HG02759 (cell line): ENCODE results near the gene XIST.
"Not testable (repeated sequence)": the region's sequence is repeated elsewhere in the genome, so short reads cannot be mapped to it uniquely, and the experiment has no call there.

Experiments used
- ATAC-seq: cut with Tn5 transposase; IDR thresholded peaks from one replicate; pipeline ENCODE4 v1.9.1; 2021; ENCODE audit warnings: mild to moderate bottlenecking, moderate library complexity; ENCODE audit not compliant: unreplicated experiment

XIST gene

DNA sequence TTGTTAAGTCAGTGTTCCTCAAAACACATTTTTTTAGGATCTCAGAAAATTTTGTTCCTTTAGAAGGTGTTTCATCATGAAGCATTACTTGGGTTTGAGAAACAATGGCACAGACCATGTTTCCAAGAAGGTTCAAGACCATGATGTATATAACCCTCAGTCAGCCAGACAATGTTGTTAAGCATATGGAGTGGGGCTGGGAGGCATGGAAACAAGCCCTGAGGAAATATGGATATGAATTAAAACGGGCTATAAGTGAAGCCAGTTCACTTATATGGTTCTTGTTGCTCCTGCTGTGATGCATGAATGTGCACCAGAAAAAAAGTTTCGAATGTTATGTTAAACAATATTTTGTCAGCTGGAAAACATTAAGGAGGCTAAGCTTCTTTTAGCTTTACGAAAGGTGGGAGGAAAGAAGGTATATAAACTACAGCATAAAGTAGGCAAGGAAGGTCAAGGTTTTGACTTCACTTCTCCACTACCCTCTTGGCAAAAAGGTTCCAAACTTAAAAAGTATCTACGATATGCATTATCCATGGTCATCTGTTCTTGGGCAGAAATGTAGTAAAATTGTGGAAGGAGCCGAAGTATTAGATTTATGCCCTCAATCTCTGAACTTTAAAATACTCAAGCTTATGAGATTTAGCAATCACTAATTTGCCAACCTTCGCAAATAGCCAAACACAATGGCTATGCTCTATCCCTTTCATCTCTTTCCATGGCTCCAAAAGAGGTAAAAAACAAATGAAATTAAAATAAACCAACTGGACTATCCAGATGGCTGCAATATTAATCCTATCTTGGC lies 12.2 kb downstream of the XIST start:
- ATAC-seq: no peak

DNA sequence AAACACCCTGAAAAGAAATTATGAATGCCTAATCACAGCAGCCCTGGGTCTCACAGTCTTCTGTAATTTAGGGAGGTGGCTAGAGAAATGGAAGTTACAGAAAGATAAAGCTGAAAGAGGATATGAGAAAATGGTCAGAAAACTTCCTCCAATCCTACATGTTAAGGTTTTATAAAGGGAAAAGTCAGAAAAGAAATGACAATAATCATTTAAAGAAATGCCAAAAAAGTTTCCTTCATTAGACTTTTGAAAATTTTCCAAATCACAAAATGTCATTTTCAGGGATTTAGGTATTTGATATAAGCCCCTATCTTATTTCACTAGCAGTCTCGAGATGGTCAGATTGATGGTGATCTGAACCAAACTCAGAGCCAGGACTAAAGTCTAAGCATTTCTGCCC lies 13.4 kb downstream of the XIST start:
- no peak for ATAC-seq

DNA sequence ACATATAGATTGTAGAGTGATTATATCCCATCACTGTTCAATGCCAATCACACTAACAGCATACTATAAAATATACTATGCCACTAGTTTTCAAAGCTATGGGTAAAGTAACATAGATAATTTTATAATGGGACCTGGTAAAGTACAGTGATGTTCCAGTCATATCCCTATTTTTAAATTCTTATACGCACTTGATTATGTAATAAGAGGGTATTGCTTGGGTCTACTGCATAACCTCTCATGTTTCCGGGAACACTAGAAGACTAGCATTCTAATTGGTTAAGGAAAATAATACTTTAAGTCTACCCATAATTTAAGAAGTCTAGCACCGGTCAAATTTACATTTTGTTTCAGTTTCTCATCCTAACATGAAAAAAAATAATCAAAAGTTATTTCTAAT lies 14.4 kb downstream of the XIST start:
- no peak for ATAC-seq

DNA sequence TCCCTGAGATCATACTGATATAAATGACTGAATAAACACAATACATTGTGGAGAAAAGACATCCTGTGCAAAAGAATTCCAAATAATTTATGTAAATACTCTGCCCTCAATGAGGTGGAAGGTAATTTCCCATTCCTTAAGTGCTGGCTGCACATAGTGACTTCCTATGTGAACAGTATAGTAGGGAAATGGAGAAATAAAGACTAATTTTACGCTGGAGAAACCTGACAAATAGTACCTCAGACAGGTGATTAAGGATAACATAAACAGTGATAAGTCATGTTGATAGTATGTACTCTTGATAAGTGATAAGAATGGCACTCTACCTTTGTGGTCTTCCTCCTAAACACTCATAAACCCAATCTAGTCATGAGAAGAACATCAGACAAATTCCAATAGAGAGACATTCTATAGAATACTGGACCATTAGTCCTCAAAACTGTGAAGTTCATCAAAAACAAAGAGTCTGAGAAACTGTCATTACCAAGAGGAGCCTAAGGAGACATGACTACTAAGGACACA lies 15.5 kb downstream of the XIST start:
- no peak for ATAC-seq

DNA sequence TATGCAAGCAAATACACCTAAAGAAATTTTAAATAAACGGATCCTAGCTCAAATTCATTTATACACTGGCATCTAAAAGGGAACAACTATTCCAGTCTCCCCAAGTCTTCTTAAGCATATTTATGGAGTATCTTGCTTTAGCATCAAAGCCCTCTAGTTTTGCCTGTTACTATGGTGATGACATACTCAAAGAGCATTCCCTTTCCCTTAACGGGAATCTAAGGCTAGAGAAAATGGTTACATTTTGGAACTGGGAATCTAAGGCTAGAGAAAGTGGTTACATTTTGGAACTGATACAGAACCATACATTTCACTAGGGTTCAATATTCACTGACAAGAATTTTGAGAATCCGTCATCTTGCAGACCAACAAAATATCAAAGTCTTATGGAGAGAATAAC lies 18.3 kb downstream of the XIST start:
- ATAC-seq: no peak

DNA sequence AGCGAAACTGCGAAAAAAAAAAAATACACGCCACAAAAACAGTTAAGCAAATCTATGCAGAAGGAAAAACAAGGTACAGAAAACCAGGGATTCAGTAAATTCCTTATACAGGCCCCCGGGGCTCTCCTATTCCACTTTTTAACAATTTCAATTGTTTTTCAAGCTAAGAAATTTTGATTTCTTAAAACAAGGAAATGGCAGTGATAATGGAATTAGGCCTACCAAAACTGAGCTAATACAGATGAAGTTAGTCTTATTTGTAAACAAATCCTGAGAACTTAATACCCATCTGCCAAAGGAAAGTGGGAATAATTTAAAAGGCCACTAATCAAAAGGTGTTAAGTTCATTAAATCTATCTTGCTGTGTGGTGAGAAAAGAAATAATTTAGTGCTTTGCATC lies 20.2 kb downstream of the XIST start:
- no peak for ATAC-seq

DNA sequence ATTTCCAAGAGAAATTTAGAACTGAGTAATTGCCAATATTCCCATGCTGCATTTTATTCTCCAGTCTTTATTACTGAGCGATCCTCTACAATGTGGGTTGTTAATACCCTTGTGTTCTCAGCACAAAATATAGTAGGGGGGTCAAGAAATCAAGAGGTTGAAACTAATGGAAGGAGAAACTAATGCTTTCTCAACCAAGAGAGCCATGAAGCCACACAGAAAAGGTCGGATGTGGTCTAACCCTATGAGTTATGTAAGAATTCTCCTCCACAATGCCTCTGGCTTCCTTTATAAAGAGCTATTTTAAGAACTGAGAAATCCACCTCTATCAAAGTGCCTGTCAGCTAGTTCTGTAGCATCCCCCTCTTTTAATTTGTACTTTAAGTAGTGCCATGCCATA lies 21.0 kb downstream of the XIST start:
- no peak for ATAC-seq

DNA sequence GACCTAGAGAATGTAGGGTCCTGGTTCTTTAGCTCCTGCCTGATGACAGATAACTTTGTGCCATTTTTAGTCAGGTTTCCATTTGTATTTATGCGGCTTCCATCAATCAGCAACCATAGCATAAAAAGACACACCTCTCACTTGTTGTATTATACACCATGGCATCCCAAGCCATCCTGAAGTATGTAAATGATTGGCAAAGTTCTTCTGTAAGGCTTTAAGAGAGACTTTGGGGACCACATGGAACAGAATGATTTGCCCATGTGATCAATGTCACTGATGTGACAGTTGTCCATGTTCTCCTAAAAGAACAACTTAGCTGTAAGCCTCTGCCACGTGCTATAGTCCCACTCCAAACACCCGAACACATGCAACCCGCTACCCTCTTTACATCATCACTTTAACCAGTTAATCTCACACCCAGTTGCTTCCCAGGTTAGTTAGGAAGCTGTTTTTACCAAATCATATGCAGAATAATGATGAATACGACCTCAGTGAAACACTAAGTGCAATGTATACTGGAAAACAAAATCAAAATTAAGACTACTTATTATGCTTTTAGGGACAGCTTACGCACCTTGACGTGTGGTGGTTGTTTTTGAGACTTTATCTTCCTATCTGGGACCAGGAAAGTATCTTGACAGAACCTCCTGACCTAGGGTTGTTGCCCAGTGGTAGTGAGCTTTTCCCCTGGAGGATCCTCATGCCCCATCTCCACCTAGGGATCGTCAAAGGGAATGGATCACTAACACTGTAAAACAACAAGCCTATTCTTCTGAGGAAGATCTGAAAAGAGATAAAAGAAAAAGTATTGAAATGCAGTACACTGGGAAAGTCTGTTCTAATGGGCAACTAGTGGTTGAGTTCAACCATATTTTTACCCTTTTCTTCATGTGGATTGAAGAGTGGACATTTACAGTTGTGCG lies 21.8 kb downstream of the XIST start:
- no peak for ATAC-seq

DNA sequence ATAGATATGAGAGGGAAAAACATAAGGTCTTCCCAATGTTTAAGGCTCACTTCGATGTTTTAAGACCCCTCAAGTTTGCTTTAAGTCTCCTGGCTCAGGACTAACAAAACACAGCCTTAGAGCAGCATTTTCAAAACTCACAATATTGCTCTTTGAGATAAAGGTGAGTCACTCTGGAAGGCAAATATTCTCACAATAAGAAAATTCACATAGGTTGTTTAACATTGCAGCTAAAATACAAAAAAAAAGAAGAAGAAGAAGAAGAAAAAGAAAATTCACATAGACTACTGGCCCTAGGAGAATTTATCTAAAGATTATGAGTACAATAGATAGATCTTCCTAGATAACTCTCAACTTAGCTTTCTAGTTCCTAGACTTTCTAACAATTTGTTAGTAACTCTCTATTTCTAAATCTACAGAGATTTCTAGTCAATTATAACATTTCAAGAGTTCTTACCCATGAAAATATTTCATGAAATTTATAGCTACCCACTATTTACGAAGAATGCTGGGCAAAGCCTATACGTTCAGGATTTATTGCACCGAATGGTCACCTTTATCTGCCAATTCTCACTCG lies 22.5 kb downstream of the XIST start:
- no peak for ATAC-seq

DNA sequence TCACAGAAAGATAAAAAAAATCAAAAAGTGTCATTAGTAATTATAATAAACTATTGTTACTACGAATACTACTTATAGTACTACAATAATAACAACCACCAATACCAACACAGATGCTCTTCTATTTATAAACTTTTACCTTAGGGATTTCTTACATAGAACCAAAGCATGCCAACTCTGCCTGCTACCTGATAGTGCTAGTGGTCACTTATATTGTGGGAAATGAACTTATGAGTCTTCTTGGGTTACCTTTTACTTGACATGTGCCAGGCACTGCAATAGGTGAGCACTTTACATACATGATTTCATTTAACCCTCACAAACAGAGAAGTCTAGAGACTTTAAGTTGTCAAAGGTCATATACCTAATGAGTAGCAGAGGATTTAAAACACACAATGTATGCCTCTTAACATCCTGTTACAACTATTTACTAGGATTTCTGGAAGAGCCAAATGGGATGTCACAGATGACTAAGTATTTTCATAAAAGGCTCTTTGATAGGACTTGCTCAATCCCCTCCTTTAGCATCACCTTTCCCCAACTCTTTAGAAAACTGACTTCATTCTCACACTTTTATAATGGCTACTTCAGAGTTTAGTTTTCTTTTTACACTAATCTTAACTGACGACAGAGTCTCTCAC lies 24.3 kb downstream of the XIST start:
- no peak for ATAC-seq

DNA sequence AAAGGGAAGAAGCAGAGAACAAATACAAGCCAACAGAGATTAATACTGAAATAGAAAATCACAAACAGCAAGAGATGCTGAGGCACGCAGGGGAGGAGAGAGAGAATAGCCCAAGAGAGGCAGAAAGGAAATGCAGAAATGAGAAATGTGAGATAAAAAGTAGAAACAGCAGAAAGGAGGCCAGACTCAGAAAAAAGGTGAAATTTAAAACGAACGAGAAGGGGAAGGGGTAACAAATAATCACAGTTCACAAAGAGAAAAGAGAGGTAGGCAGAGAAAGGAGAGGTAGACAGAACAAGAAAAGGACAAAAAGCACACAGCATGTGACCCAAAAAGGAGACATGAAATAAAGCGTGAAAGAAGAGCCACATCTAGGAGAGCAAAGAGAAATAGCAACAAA lies 25.1 kb downstream of the XIST start:
- ATAC-seq: no peak

DNA sequence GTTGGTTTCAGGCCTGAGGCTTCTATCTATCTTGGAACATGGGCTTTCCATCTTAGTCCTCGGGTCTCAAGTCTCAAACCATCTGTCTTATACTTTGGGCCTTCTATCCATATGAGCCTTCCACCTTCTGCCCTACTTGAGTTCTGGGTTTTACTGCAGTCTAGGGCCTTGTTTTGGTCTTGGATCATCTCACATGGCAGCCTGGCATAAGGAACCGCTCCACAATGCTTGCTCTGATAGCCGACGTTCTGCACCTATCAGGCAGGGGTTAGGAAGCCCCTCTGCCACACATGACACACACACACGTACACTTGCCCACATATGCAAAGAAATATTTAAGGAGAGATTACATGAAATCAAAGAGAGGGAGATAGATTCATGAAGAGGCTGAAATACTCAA lies 25.5 kb downstream of the XIST start:
- ATAC-seq: no peak

DNA sequence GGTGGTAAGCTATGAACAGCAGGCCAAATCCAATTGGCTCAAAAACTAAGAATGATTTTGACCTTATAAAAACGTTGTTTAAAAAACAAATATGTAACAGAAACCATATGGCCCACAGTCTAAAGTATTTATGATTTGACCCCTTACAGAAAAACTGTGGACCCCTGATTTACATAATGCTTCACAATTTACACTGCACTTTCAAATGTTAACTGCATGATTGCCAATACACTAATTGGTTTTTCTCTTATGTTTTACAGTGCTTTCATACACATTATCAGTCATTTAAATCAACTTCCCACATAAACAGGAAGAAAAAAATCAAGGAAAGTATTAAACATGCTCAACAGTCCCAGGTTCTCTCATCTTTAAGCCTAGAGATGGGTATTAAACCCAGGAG lies 26.9 kb downstream of the XIST start:
- ATAC-seq: no peak

DNA sequence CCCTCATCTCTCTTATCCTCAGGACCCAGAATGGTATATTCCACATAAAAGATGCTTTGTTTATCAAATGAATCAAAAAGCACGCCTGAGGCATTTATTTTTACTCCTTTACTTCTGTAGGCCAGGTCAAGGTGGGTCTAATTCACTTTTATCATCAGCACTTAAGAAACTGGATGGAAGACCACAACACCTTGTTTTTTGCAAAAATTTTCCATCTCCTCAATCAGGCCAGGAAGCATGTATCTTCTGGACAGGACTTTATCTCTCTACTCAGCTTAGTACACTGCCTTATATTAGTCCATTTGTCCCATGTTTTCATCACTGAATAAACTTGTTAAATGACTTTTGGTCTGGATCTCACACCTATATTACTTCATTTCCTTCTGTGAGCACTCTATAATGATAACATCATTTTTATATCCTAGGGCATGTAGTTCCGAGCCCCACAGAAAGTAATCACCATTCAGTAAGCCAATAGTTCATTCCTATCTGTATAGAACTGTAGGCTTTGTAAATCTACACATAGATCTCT lies 29.0 kb downstream of the XIST start:
- ATAC-seq: no peak

DNA sequence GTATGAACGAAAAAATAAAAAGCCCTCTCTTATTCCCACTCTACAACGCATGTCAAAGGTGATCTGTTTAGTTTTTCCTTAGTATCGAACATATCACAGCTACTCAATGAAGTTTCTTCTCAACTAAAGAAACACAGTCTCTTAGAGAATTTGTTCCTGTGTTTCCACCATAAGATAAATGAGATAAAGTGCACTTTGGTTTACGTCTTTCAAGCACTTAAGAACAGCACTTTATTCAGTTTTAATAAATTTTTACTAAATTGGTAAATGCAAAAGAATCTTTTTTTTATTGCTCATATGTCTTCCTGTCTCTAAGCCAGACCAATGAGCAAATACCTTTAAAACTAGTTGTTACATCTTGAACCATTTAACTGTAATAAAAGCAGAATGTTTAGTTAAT lies 29.7 kb downstream of the XIST start:
- no peak for ATAC-seq

DNA sequence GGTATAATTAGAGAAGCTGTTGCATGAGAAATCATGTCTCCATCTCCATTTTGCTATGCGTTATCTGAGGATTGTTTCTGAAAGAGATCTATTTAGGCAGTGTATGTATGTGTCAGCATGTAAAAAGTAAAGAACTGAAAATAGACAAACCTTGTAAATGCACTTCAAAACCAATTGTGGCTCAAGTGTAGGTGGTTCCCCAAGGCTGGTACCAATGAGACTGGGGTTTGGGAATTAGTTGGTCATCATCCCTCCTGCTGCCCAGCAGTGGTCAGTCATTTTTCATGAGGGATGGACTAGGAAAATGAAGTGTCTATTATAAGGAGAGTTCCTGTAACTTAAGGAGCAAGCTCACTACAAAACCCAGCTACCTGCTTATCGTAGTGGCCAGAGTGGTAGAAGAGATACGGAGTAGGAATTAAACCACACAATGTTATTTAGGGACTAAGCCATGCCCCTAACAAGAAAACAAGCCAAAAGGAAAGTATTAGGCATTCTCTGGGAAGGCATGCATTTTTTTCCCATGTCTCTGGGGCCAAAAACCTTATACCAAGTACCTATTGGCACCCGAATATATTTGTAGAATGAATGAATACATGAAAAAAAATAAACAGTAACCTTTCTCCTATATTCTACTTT lies 30.5 kb downstream of the XIST start:
- no peak for ATAC-seq

DNA sequence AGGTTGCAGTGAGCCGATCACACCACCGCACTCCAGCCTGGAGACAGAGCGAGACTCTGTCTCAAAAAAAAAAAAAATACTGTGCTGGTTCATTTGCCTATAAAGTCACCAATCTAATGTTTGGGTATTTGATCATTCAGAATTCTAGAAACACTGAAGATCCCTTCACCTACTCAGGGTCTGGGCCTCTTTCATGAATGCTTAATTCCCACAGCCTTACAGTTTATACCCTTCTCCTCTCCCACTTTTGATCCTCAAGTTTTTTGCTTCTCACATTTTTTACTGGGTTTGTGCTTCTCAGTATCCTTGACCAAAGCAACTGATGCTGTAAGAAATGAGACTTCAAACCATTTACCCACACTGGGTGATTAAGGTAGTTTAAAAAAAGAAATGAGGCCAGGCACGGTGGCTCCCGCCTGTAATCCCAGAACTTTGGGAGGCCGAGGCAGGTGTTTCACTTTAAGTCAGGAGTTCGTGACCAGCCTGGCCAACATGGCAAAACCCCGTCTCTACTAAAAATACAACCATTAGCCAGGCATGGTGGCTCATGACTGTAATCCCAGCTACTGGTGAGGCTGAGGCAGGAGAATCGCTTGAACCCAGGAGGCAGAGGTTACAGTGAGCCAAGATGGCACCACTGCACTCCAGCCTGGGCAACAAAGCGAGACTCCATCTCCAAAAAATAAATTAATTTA lies 32.5 kb downstream of the XIST start:
- not testable (repeated sequence) for ATAC-seq

DNA sequence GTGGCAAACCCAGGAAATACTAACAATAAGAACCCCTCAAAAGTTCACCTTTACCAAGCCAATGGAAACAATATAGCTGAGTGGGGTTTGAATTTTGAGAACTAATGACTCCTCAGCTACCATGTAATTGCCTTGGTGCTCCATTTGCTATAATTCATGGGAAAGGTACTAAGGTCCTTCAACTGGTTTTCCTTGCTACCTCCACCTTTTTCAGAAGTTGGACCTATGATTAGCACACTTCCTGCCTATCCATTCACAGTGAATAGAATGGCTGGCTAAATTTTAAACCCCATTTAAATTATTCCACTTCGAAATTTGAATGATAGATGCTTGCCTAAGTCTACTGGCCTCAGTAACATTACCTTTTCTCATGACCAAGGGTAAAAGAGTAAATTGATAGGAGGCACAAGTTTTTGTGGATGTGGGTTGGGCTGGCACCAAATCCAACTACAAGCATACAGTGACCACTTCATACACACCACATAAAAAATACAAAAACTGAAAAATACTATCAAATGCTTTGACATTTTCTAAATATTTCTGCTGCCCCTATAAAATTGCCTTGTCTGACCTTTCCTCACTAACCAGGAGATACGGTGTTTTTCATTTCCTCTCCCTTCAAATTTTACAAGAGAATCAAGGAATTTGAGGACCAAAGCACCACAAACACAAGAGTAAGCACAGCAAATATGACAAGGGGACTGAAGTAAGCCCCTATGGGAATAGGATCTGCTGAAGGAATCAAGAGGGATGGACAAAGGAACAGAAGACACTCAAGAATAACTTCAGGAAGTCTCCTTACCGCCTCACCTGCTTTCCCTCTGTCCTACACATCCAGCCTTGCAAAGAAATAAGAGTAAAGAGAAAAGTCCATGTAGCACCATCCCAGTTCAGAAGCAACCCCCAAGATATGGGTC lies 34.1 kb downstream of the XIST start:
- ATAC-seq: no peak
